NCI-H510A treated with DMSO at 0.1 percent for 48 hours (cell line): ENCODE results near the gene KATNBL1.

Source experiments
- DNase-seq: peaks from one replicate; lab custom pipeline; 2025; lab: John Stamatoyannopoulos, UW

The KATNBL1 gene, protein sequence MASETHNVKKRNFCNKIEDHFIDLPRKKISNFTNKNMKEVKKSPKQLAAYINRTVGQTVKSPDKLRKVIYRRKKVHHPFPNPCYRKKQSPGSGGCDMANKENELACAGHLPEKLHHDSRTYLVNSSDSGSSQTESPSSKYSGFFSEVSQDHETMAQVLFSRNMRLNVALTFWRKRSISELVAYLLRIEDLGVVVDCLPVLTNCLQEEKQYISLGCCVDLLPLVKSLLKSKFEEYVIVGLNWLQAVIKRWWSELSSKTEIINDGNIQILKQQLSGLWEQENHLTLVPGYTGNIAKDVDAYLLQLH

DNA sequence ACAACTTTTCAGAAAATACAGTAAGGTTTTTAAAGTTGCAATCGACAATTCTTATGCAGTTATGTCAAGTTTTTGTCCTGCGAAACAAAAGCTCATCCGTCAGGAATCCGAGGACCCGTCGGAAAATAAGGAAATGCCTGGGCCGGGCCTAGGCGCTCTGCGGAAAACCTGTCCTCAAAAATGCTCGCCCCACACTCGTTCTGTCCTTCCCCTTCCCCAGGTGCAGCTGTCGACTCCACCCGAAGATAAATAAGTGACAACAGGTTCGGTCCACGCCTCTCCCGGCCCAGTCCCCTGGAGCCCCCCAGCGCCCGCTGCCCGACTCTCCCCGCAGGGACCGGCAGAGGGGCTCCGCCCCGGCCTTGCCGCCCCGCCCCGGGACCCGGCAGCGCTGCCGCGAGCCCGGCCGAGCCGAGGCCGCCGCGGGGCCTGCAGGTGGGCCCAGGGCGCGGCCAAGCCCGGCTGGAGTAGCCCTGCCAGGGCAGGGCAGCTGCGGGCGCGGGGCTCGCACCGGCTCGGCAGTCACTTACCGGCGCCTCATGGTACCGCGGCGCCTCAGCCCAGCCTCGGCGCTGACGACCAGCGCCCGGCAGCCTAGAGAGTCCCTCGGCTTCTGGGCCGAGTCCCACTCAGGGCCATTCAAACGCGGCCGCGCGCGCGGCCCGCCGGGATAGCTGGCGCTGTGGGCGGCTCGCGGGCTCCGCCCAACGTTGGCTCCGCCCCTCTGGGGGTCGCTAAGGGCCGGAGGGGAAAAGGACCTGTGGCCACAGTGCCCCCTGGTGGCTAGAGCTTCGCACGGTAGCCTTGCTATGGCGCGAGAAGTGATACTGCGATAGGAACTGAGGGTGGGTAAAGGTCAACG, at the start of gene KATNBL1:
Gene KATNBL1 (minus strand): TSS at position 676 of the 862 bp plus-strand sequence. CDS start 46,420 bp downstream, outside the sequence.
- peak; percentile 86 for DNase-seq

DNA sequence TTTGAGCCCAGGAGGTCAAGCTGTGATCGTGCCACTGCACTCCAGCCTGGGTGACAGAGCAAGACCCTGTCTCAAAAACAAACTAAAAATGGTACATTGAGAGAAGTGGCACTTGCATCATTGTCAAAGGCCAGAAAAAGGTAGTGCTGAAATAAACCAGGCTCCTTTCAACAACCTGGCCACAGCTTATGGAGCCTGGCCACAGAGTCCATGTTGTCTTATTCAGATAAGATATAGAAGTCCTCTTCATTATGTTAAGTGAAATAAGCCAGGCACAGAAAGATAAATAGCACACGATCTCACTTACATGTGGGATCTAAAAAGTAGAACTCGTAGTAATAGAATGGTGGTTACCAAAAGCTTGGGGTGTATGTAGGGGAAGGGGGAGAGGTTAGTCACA, 49.7 kb upstream of the KATNBL1 start:
- DNase-seq = no peak

DNA sequence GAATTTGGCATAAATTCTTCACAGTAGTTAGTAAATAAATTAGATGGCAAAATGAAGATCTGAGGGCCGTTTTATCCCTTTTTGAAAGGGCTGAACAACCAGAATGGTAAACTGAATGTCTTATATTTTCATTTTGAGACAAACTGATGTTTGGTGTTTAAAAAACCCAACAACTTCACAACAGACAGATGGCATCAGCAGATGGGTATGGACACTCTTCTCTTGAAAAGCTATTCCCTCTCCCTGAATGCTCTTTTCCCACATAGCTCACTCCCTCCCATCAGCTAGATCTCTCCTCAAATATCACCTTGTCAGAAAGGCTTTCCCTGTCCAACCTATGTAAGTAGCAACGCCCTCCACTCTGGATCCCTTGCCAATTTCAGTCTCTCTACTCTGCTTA, 48.3 kb upstream of the KATNBL1 start:
- DNase-seq = no peak

DNA sequence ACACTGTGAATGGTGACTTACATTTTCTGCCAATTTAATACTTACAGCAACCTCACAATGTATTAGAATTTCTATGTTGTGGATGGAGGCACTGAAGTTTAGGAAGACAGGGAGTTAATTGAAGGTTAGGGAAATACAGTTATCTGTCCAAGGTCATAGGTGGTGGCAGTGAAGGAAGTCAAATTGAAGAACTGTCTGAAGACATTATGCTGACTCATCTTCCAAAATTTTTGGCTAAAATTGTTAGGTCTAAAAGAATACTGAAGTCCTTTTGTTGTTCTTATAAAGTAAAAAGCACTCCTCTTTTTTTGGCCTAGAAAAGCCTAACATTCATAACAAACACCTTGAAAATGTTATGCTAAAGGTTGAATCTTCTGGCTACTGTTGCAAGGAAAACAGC, 42.6 kb upstream of the KATNBL1 start:
- no peak for DNase-seq

DNA sequence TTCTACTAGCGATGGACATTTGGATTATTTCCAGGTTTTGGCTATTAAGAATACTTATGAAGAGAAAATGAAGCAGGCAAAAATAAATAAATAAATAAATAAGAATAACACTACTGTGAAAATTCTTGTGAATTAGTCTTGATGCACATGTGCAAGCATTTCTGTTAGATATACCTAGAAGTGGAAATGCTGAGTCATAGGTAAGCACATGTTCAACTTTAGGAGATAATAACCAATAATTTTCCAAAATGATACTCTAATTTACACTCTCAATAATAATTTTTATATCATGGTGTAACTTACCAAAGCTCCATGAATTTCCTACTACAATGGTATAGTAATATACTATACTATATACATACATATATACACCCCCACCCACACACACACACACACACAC, 38.3 kb upstream of the KATNBL1 start:
- no peak for DNase-seq

DNA sequence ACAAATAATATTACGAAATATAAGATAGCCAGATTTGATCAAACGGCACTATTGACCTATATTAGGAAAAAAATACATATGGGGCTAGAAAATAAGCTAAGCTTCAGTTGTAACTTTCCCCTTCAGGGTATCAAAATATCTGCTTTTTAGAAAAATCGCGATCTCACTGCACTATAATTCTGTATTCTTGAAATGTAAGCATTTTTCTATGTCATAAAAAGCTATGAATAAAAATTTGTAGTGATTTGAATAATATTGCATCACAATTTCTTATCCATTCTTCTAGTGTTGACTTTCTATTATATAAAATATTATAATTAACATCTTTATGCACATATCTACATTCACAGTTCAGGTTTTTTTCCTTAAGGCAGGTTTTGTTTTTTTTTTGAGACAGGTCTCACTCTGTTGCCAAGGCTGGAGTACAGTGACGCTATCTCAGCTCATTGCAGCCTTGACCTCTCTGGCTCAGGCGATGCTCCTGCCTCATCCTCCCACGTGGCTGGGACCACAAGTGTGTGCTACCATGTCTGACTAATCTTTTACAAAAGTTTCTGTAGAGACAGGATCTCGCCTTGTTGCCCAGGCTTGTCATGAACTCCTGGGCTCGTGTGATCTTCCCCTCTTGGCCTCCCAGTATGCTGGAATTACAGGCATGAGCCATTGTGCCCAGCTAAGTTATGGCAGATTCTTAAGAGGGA, 36.5 kb upstream of the KATNBL1 start:
- no peak for DNase-seq

DNA sequence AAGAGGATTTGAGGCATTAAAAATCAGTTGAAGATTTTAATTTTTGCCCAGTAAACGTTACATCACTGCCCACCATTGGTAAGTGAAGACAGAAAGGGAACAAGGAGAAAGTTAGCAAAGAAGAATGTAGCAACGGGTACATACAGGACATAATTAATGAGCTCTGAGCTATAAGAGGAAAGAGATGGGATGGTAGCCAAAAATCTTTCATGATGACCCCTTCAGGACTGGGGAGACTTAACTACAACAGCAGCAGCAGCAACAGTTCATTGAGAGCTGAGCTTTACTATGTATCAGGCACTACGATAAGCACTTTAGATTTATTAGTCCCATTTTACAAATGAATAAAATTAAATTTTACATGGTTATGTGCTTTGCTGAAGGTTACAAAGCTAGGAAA, 33.3 kb upstream of the KATNBL1 start:
- no peak for DNase-seq

DNA sequence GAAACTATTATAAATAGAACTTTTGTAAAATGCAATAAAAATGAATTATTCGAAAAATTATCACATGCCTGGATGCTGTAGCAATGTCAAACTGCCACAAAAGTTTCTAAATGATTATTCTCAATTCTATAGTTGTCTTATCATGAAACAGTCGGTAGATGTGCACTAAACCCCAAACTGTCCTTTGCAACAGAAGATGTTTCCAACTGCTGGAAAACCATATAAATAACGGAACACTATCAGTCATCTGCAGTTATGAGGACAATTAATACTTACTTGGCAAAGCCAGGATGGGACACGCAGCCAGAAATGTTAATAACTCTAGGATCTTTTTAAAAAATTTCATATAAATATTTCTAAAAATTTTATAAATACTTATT, 32.4 kb upstream of the KATNBL1 start:
- DNase-seq = no peak

DNA sequence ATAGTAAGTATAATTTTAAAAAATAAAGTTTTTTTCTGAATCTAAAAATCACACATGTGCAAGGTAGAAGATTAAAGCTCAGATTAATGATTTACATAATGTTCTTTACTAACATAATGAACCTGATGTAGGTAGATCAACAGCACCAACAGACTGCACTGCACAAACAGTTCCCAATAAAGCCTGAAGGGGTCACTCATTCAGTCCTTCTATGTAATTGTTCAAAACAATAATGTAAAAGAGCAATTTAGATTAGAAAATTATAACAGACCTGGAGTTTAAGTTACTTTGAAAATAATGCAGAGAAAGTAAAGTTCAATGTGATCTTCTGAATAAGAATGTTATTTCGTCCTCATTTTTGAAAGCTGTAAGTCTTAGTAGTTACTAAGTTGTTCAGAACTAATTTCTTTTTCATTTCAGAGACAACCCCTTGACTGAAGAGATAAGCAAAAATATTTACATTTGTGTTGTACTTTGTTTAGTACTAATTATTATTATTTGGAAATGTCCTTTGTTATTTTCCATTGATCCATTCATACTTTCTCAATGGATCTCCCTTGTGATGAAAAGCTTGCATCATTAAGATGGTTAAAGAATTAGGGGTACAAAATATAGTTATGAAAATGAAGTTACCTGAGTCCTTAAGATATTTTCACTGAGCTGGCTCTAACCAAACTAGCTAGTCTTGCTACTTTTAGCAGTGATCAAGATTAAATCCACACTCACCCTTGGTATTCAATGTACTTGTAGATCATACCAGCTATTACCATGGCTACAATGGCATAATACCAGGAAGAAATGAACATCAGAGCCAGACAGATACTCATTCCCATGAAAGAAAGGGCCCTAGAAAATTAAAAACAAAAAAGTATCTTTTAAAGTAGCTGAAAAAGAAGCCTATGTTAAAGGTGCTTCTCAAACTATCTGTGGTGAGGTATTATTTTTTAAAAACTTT, 31.8 kb upstream of the KATNBL1 start:
- DNase-seq = no peak

DNA sequence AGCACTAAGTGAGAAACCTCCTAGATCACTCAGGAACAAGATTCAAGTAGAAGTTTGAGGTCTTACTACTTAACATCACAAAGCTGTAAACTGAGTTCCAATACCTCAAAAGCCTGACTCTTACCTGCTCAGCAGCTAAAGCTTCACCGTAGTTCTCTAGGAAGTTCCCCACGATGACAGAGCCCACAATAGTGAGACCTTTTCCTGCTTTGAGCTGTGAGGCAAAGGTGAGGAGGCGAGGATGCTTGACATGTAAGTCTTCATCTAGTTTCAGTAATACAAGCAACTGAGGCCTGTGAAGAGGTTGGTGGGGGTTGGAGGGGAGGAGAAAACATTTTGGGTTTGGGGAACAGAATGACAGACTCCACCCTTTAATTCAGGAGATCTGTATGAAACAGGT, 30.6 kb upstream of the KATNBL1 start:
- no peak for DNase-seq

DNA sequence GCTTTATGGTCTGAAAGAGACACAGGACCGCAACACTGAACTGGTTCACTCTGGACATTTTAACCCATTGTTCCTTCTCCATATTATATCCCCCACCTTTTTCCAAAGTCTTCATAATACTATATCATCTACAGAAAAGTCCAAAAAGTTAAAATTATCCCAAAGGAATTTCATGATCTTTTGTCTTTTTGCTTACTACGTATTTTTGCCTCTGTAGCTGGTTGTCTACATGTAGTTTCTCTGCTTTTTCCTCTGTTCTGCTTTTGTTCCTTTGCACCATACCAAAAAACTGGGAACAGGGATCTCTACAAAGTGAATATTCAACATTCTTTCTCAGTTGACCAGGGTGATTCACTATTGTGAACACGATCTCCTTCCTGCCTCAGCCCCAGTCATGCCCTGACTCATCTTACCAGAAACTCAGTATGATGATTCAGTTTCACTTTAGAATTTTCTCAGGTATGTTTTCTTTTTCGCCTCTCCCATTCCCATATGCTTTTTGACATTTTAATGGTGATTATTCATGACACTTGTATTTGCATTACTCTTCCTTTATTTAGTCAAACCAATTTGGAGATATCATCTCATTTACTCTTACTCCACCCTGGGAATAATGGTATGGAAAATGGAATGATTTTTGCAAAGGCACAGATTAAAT, 29.4 kb upstream of the KATNBL1 start:
- no peak for DNase-seq

DNA sequence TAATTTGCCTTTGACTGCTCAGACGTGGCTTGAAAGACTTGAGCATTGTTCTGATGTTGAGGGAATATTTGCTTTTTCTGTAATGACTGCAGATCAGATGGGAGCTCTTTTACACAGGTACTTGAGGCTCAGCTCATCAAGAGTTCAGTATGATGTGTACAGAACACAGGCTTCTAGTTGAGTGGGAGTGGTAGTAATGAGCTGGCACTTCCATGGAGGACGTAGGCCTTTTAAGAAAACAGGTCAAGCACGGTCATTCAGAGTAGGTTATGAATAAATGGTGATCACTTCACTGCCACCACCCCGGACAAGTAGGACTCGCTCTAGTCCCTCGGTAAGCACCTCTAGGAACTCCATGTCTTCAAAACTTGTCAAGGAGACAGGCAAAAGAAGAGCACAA, 23.7 kb upstream of the KATNBL1 start:
- peak; percentile 70 for DNase-seq

DNA sequence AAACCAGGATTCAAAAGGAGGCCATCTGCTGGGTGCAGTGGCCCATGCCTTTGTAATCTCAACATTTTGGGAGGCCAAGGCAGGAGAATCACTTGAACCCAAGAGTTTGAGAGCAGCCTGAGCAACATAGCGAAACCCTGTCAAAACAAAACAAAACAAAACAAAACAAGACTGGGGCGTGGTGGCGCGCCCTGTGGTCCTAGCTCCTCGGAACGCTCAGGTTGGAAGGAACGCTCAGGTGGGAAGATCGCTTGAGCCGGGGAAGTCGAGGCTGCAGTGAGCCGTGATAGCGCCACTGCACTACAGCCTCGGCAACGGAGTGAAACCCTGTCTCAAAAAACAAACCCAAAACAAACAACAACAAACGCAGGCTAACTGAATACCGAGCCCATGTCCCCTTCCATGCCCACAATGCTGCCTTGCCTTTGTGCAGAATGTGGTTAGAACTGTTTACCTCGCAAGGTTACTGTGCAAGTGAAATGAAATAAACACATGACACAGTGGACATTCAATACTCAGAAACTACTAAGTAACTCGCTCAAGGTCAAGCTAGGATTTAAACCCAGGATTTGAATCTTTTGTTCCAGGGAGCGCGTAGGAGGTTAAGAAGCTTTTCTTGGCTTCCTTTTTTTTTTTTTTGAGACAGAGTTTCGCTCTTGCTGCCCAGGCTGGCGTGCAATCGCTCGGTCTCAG, 14.2 kb upstream of the KATNBL1 start:
- no peak for DNase-seq

DNA sequence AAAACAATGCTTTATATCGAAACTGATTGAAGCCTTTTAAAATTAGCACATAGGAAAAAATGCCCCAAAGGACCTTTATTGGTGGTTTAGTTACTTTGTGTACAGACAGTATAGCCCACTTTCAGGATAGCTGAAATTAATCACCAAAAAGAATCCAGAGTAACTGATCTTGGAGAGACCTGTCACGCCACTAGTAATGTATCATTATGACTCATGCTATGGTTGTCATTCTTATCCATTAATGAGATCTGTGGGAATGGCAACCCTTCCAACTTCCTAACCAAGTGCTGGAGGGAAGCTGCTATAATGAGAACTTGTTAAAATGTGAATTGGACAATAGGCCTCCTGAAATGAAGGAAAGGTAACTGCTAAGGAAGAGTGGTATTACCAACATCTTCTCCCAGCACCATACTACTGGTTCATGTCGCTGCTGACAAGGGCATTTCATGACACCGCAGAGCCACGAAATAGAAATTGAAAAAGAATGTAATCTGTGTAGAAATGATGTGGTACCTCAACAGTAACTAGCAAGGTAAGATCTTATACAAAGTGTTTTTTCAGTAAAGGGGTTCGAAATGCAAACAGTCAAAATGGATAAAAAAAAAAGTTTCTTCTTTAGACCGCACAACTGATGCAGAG, 7.8 kb upstream of the KATNBL1 start:
- no peak for DNase-seq

DNA sequence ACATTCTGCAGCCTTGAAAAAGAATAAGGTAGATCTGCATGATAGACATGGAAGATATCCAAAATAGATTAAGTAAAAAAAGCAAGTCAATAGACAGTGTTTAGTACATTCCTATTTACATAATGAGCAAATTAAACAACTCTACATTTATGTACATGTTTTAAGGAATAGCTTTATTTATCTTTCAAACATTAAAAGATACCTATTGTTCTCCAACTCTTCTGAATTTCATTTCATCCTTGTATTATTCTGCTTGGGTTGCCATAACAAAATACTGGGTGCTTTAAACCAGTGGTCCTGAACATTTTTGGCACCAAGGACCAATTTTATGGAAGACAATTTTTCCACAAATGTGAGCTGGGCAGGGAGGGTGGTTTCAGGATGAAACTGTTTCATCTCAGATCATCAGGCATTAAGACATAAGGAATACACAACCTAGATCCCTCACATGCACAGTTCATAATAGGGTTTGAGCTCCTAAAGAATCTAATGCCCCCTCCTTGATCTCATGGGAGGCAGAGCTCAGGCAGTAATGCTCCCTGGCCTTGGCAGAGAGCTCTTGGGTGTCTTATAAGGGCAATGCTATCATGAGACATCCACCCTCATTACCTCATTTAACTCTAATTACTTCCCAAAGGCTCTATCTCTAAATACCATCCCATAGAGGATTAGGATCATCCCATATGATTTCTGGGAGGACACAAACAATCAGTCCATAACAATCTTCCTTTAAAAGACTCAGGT, 6.8 kb upstream of the KATNBL1 start:
- no peak for DNase-seq

DNA sequence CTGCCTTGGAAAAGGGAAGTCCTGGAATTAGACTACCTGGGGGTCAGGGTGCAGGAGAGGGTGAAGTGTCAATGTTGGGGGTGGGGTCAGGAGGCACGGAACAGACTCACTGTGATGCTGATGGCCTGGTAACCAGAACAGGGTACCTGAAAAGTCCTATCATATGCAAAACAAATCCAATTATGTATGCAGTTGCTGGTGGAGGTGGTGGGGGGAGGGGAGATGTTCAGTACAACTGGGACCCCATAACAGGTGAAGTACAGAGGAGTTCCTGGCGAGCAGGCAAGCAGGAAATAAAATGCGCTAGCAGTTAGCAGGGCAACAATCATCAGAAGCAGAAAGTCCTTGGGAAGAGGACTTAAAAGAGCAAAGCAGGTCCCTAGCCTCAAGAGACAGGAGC, 4.2 kb upstream of the KATNBL1 start:
- DNase-seq = no peak

DNA sequence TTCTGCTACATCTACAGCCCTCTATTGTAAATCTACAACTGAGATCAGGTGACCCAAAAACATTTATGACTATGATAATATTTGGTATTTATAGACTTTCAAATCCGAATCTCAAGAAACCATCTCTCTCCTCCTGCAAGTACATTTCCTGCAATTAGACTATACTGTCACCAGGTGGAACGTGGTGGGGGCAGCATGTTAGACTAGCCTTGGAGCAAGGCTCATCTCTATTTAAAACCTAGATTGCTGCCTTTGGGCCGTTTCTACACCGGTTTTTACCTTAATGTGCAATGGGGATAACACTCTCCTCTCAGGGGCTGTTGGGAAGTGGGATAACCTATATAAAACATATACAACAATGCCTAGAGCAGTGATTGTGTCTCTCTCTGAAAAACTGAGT, 3.8 kb upstream of the KATNBL1 start:
- no peak for DNase-seq

DNA sequence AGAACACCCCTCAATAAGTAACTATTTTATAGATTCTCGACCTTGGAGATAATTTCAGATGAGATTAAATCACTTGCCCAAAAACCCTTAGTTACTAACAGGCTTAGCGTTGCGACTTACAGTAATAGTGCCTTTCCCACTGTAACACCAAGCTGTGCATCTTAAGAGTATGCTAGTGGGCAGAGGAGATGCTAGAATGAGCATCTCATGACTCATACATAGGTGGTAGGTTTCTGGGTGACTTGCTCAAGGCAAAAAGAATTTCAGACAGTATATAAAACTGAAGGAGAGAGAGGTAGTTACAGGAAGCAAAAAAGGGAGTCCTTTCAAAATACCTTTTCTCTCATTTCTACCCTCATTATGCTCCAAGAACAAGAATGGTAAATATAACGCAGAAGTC, 3.9 kb downstream of the KATNBL1 start:
- DNase-seq = no peak

DNA sequence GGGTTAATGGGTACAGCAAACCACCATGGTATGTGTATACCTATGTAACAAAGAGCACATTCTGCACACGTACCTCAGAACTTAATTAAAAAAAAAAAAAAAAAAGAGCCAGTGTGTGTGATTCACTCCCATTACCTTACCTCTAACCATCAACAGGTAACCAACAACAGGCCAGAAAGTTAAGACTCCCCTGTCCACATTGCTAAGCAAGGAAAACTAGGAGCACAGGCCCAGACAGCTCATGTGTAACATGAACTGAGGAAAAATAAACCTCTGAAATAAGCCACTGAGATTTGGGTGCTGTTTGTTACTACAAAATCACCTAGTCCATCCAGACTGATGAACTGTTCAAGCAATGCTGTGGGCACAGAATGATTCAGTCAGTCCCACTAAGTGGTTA, 6.0 kb downstream of the KATNBL1 start:
- no peak for DNase-seq
